Umbilical cord (tissue), 2 donors: Measurements from ENCODE around the gene ENAH. TPM values are rescaled to one million over a fixed set of nuclear protein-coding genes. Genes with fewer than 3 reads are reported as not detected.
"Not testable (repeated sequence)": the region's sequence is repeated elsewhere in the genome, so short reads cannot be mapped to it uniquely, and the experiment has no call there.

Experiments
- DNase-seq: peaks from one replicate; pipeline ENCODE4 v3.0.0-alpha.2; 2015; ENCODE audit warnings: low spot score
- total RNA-seq: library from RNA; depleted of rRNA; stranded (reverse); fragments of >200 nt; gene quantifications from one replicate; pipeline ENCODE4 v1.2.3, GENCODE V29; 2014; ENCODE audit warnings: low replicate concordance; ENCODE audit not compliant: insufficient read depth

Gene ENAH
- total RNA-seq, 1 donor from 2014 or later, result 279 TPM

DNA sequence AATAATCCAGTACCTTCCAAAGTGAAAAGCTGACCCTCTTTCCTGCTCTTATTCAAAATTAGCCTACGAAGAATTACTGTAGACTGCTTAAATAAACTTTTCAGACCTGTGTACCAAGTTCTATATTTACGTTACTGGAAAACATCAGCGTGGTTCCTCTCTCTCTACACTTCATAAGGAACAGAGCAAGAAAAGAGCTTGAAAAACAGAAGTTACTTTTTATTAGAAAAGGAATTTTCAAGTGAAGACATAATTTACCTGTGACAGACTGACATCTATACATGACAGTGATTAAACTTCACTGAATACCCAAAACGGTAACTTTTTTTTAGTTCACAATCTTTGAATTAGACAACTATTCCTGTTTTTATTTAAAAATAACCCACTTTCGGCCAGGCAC lies 2.7 kb downstream of the ENAH start:
- no peak for DNase-seq

- peak; percentile 91 for DNase-seq
Measured at GRCh38 chr1:225645194-225645895, 7.6 kb downstream of the ENAH start.

DNA sequence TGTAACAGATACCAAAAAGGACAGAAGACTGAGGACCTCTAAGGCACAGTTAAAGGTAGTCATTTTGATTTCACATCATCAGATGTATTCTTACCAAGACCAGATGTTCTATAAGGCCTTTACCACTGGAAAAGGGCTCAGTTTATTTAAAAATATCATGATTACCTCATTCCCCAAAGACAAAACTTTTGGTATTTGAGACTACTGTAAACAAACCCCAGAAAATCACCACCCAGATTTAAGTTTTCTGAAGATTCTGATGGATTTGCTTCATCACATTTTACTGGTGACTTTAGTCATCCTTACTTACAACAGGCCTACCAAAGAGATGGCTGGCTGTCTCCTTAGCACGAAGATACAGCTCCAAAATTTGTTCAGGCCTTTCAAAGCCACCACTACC lies 8.3 kb downstream of the ENAH start:
- no peak for DNase-seq

GRCh38 chr1:225642177-225642576 lies 10.7 kb downstream of the ENAH start:
- DNase-seq, result no peak

DNA sequence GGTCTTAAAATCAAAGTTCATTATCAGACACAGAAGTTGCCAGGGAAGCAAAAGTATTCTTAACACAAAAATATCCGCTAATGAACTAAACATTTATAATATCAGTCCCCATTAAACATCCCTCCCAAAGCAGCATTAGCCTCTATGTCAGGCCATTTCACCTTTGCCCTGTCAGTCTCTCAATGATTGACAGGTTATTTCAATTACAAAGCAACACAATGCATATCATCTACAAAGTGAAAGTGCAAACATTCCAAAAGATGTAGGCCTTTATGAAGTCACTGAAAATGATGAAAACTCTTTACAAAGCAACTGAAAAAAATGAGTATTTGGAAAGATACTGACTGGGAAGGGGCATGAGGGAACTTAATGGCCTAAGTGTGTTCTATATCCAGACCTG lies 14.1 kb downstream of the ENAH start:
- no peak for DNase-seq

GRCh38 chr1:225637651-225638199 lies 15.2 kb downstream of the ENAH start:
- no peak for DNase-seq

DNA sequence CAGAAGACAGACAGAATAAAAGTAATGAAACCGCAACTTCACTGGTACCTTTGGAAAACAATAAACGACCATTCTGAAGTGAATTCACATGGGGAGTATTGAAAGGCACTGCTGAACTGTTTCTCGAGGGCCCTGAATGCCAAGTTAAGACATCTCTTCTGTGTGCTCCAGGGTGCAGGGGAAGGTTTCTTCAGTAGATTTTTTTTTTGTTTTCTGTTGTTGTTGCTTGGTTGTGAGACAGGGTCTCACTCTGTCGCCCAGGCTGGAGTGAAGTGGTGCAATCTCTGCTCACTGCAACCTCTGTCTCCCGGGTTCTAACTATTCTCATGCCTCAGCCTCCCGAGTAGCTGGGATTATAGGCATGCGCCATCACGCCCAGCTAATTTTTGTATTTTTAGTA lies 15.9 kb downstream of the ENAH start:
- DNase-seq, result not testable (repeated sequence)

DNA sequence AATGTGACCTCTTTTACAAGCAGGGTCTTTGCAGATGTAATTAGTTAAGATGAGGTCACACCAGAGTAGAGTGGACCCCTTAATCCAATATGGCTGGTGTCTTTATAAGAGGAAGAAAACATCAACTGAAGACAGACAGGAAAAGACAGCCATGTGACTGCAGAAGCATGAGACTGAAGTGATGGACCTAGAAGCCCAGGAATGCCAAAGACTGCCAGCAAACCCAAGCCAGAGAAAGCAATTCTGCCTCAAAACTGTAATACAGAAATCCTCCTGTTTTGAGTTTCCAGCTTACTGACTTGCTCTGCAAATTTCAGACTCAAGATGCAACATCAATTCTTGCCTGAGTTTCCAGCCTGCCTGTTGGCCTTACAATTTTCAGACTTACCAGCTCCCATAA lies 17.3 kb downstream of the ENAH start:
- DNase-seq, result no peak

GRCh38 chr1:225632836-225633235 lies 20.1 kb downstream of the ENAH start:
- DNase-seq, result not testable (repeated sequence)

DNA sequence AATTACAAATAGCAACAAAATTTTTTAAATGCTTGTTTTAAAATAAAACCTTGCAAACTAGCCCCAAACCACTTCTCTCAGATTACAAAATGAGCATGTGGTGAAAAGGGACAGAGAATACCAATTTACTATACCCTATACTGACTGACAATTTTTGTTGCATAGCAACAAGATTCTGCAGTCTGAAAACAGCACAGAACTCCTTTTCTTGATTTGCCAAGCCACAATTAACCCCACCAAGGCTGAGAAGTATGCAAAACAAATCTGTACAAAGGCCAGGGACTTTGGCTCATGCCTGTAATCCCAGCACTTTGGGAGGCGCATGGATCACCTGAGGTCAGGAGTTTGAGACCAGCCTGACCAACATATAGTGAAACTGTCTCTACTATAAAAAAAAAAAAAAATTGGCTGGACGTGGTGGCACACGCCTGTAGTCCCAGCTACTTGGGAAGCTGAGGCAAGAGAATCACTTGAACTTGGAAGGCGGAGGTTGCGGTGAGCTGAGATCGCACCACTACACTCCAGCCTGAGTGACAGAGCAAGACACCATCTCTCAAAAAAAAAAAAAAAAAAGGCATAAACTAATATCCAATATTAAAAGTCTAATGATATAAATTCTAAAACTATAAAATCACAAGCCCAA lies 21.8 kb downstream of the ENAH start:
- DNase-seq, result no peak

DNA sequence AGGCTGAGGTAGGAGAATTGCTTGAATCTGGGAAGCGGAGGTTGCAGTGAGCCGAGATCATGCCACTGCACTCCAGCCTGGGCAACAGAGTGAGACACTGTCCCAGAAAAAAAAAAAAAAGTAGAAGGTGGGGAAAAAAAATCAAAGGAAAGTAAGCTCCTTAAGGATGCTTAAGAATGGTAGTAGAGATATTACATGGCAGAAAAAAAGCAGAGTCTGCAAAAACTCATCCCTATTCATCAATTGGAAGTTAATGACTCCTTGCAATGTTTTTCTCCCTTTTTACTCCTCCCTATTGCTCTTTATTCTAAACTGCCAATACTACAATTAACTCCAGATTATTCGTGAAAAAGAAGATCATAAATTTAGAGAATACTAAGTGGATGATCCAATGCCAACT lies 23.4 kb downstream of the ENAH start:
- no peak for DNase-seq

- peak; percentile 78 for DNase-seq
Measured at GRCh38 chr1:225628794-225629193, 24.1 kb downstream of the ENAH start.

DNA sequence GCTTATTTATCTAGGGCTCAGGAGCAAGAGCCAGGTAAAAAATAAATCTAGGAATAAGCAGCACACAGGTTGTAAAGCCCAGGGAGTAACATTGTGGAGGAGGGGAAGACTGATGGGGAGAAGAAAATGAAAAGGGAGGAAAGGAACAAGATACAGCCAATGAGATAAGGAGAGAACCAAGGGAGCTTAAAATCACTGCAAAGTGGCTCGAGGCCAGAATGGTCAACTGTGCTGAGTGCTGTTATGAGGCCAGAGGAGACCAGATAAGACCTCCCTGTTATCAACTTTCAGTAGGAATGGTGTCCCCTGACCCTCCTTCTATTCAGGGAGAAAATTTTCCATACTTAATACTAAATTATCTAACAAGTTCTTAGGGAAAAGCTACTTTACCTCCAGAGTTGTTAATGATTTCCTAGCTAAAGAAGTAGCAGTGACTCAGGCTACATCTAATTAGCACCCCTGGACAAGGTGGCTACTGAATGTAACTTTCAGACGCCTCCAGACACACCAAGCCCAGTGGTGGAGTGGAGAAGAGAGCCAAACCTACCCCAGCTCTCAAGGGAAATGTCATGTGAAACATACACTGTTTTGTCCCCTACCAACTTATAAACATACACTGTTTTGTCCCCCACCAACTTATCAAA lies 25.5 kb downstream of the ENAH start:
- peak; percentile 68 for DNase-seq

DNA sequence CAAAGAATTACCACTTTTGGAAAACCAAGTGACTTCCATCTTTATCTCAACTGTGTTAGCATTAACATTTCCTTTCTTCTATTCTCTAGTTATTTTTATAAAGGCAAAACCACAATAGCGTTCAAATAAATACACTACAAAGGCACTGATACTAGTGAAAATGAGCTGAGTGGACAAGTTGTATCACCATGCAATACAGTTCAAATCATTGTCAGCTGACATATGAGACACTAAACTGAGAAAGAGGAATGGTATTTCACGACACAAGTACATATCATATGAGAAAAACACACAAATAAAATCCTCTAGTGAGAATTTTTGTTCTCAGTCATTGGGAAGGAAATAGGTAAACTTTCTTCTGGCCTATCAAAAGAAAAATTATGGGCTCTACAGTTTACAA lies 26.2 kb downstream of the ENAH start:
- no peak for DNase-seq

GRCh38 chr1:225617956-225618355 lies 35.0 kb downstream of the ENAH start:
- no peak for DNase-seq

- DNase-seq, result no peak
Measured at GRCh38 chr1:225617479-225617878, 35.4 kb downstream of the ENAH start.

DNA sequence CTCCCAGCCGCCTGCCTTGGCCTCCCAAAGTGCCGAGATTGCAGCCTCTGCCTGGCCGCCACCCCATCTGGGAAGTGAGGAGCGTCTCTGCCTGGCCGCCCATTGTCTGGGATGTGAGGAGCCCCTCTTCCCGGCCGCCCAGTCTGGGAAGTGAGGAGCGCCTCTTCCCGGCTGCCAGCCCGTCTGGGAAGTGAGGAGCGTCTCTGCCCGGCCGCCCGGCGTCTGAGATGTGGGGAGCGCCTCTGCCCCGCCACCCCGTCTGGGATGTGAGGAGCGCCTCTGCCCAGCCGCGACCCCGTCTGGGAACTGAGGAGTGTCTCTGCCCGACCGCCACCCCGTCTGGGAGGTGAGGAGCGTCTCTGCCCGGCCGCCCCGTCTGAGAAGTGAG lies 37.5 kb downstream of the ENAH start:
- DNase-seq, result not testable (repeated sequence)

- no peak for DNase-seq
Measured at GRCh38 chr1:225613006-225613405, 39.9 kb downstream of the ENAH start.

DNA sequence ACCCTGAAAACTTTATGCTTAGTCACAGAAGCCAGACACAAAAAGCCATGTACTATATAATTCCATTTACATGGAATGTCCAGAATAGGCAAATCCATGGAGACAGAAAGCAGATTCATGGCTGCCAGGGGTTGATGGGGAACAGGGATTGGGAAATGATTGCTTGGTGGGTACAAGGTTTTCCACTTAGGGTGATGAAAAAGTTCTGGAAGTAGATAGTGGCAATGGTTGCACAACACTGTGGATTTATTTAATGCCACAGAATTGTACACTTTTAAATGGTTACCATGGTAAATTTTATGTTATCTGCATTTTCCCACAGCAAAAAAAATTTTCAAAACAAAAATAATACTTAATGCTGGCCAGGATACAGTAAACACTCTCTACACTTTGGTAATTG lies 40.6 kb downstream of the ENAH start:
- DNase-seq, result peak; percentile 63

GRCh38 chr1:225611537-225612223 lies 41.2 kb downstream of the ENAH start:
- no peak for DNase-seq

- DNase-seq, result no peak
Measured at GRCh38 chr1:225610539-225610938, 42.4 kb downstream of the ENAH start.
